Smooth muscle cell (in vitro differentiated cells): ENCODE measurements around the gene CBFA2T3. TPM values are rescaled to one million over a fixed set of nuclear protein-coding genes. Genes with fewer than 3 reads are reported as not detected.

Experiments
- DNase-seq: peaks from one replicate; lab custom pipeline; 2025; ENCODE audit not compliant: unreplicated experiment; lab: John Stamatoyannopoulos, UW
- H2AFZ ChIP-seq: fragments of 200-600 bp; sonication (generic); 2 replicates; pipeline ENCODE4 v1.6.0; 2016; ENCODE audit warnings: antibody characterized with exemption, low read depth, mild to moderate bottlenecking
- H3F3A ChIP-seq: fragments of 200-600 bp; sonication (generic); 2 replicates; pipeline ENCODE4 v1.6.0; 2017; ENCODE audit warnings: antibody characterized with exemption, low read depth
- H3K27ac ChIP-seq: fragments of 200-600 bp; sonication (generic); 2 replicates; pipeline ENCODE4 v1.5.1; 2016; ENCODE audit warnings: low read depth, mild to moderate bottlenecking
- H3K27me3 ChIP-seq: fragments of 200-600 bp; sonication (generic); 2 replicates; pipeline ENCODE4 v1.6.1; 2016; ENCODE audit warnings: low read depth, mild to moderate bottlenecking
- H3K36me3 ChIP-seq: fragments of 200-600 bp; sonication (generic); 2 replicates; pipeline ENCODE4 v1.5.1; 2016; ENCODE audit warnings: low read depth
- H3K4me1 ChIP-seq: fragments of 200-600 bp; sonication (generic); 2 replicates; pipeline ENCODE4 v1.5.1; 2016; ENCODE audit warnings: low read depth
- H3K4me2 ChIP-seq: fragments of 200-600 bp; sonication (generic); 2 replicates; pipeline ENCODE4 v1.6.0; 2016; ENCODE audit warnings: mild to moderate bottlenecking
- H3K4me3 ChIP-seq: fragments of 200-600 bp; sonication (generic); 2 replicates; pipeline ENCODE4 v1.5.1; 2016; ENCODE audit warnings: mild to moderate bottlenecking
- H3K79me2 ChIP-seq: fragments of 200-600 bp; sonication (generic); 2 replicates; pipeline ENCODE4 v1.6.0; 2016; ENCODE audit warnings: low read depth, mild to moderate bottlenecking
- H3K9ac ChIP-seq: fragments of 200-600 bp; sonication (generic); 2 replicates; pipeline ENCODE4 v1.6.0; 2016; ENCODE audit warnings: low read depth
- H3K9me3 ChIP-seq: fragments of 200-600 bp; sonication (generic); replicated peaks from 2 replicates; pipeline ENCODE4 v1.5.1; 2016; ENCODE audit warnings: low read depth
- H4K20me1 ChIP-seq: fragments of 200-600 bp; sonication (generic); 2 replicates; pipeline ENCODE4 v1.6.0; 2016; ENCODE audit warnings: low read depth
- CTCF ChIP-seq: fragments of 200-600 bp; sonication (generic); IDR thresholded peaks from 2 replicates; pipeline ENCODE4 v1.5.1; 2017; ENCODE audit warnings: borderline replicate concordance, mild to moderate bottlenecking, antibody characterized with exemption; ENCODE audit not compliant: insufficient read depth, poor library complexity, severe bottlenecking
- WGBS: methylation state at CpG from one replicate; pipeline ENCODE4 v1.1.7; 2016; ENCODE audit warnings: low lambda C conversion rate; 5-methylcytosine and 5-hydroxymethylcytosine counted together
- polyA plus RNA-seq: library from polyadenylated mRNA; unstranded; fragments of >200 nt; fragmentation: Nextera tagmentation; extraction: Ambion mirVana; gene quantifications from 2 replicates; pipeline ENCODE4 v1.2.1, GENCODE V29; 2016
- total RNA-seq: library from RNA; depleted of rRNA; stranded (reverse); fragments of >200 nt; gene quantifications from 2 replicates; pipeline ENCODE4 v1.2.3, GENCODE V29; 2014

CBFA2T3 gene
- total and polyA plus RNA-seq, 2 experiments from 2014 or later = 0.25 TPM; not detected in 1

DNA sequence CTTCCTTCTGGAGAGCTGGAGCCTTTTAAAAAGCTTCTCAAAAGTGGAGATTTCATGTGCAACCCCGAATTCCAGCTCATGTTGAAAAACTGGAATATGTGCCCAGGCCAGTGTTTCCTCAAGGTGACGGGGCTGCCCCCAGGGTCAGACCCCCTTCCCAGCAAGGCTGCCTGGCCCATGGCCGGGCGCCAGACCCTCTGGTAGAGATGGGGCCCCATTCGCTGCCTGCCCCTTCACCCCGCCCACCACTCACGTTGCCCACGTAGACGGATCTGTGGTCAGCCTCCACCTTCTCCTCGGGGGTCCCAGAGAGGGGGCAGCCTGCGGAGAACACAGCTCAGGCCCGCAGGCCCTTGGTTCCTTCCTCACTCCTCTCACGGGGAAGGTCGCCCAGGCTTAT lies 111.7 kb downstream of the CBFA2T3 start:
- no peak overlapping the region for H3K4me2 ChIP-seq
- H3K9ac ChIP-seq = no peak overlapping the region
- H3K4me1 ChIP-seq = no peaks in the 10 kb centered on the region
- no peaks in the 10 kb centered on the region for H3K36me3 ChIP-seq
- no peak overlapping the region for H3K4me3 ChIP-seq
- H3F3A ChIP-seq = no peaks in the 10 kb centered on the region
- no peak overlapping the region for H3K27ac ChIP-seq
- WGBS = 92% methylated on average over 13 of the region's 14 CpGs
- no peaks in the 10 kb centered on the region for H3K27me3 ChIP-seq
- no peak for DNase-seq
- no peak for TF ChIP-seq CTCF
- H3K9me3 ChIP-seq = no peaks in the 10 kb centered on the region
- H2AFZ ChIP-seq = no peak overlapping the region
- H3K79me2 ChIP-seq = no peaks in the 10 kb centered on the region
- no peaks in the 10 kb centered on the region for H4K20me1 ChIP-seq

- no peaks in the 10 kb centered on the region for H3K4me1 ChIP-seq
- no peak overlapping the region for H3K9ac ChIP-seq
- no peaks in the 10 kb centered on the region for H3K9me3 ChIP-seq
- WGBS = 91% methylated on average over 17 of the region's 18 CpGs
- no peaks in the 10 kb centered on the region for H3K27me3 ChIP-seq
- no peak overlapping the region for H3K27ac ChIP-seq
- no peaks in the 10 kb centered on the region for H4K20me1 ChIP-seq
- no peak overlapping the region for H3K4me2 ChIP-seq
- no peaks in the 10 kb centered on the region for H3K36me3 ChIP-seq
- no peaks in the 10 kb centered on the region for H3F3A ChIP-seq
- H3K4me3 ChIP-seq = no peak overlapping the region
- TF ChIP-seq CTCF = no peak
- no peak for DNase-seq
- no peak overlapping the region for H2AFZ ChIP-seq
- no peaks in the 10 kb centered on the region for H3K79me2 ChIP-seq
Observed at GRCh38 chr16:88864521-88864920, 112.5 kb downstream of the CBFA2T3 start.

DNA sequence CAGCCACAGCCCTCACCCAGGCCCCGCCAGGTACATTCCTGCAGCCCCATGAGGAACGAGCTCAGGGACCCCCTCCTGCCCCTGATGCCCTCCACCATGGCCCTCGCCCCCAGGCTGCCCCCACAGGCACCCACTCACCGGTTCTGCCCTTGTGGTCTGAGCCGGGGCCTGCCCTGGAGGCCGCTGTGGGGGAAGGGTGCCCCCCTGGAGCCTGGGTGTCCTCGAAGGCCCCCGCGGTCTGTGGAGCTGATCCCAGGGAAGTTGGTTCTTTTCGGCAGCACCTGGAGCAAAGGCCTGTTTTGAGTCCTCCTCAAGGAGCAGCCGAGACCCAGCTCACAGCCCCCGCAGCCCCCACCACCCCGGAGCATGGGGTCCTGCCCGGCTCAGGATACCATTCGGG lies 112.9 kb downstream of the CBFA2T3 start:
- Histone ChIP-seq H3K36me3 (no peaks in the 10 kb centered on the region), H3K27me3 (no peaks in the 10 kb centered on the region), H3K79me2 (no peaks in the 10 kb centered on the region), H2AFZ (no peak overlapping the region), H3F3A (no peaks in the 10 kb centered on the region), H3K9me3 (no peaks in the 10 kb centered on the region), H3K4me2 (no peak overlapping the region), H3K27ac (no peak overlapping the region), H3K4me1 (no peaks in the 10 kb centered on the region), H3K4me3 (no peak overlapping the region), H3K9ac (no peak overlapping the region), H4K20me1 (no peaks in the 10 kb centered on the region)
- 96% methylated on average over 14 of the region's 15 CpGs for WGBS
- TF ChIP-seq CTCF = no peak
- no peak for DNase-seq

- H3K79me2 ChIP-seq = peaks cover 2% of the 10 kb centered on the region
- WGBS = 94% methylated on average over 13 of the region's 13 CpGs
- no peaks in the 10 kb centered on the region for H3K4me1 ChIP-seq
- no peak overlapping the region for H3K9ac ChIP-seq
- H3K27ac ChIP-seq = no peak overlapping the region
- no peak for DNase-seq
- H3K27me3 ChIP-seq = no peaks in the 10 kb centered on the region
- no peaks in the 10 kb centered on the region for H3K36me3 ChIP-seq
- H3K4me3 ChIP-seq = no peak overlapping the region
- no peak overlapping the region for H2AFZ ChIP-seq
- TF ChIP-seq CTCF = no peak
- no peaks in the 10 kb centered on the region for H3F3A ChIP-seq
- no peaks in the 10 kb centered on the region for H4K20me1 ChIP-seq
- H3K9me3 ChIP-seq = no peaks in the 10 kb centered on the region
- no peak overlapping the region for H3K4me2 ChIP-seq
Observed at GRCh38 chr16:88863426-88863825, 113.6 kb downstream of the CBFA2T3 start.
